COLO668 (cell line): Measurements from ENCODE around the gene PLAC9.
A peak's percentile ranks its signal among the peaks of the same experiment; 100 is the strongest.
"Not testable (repeated sequence)": the region's sequence is repeated elsewhere in the genome, so short reads cannot be mapped to it uniquely, and the experiment has no call there.

Experiments used
- DNase-seq: peaks from one replicate; lab custom pipeline; 2025; ENCODE audit not compliant: unreplicated experiment; lab: John Stamatoyannopoulos, UW

The PLAC9 gene, protein sequence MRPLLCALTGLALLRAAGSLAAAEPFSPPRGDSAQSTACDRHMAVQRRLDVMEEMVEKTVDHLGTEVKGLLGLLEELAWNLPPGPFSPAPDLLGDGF

DNA sequence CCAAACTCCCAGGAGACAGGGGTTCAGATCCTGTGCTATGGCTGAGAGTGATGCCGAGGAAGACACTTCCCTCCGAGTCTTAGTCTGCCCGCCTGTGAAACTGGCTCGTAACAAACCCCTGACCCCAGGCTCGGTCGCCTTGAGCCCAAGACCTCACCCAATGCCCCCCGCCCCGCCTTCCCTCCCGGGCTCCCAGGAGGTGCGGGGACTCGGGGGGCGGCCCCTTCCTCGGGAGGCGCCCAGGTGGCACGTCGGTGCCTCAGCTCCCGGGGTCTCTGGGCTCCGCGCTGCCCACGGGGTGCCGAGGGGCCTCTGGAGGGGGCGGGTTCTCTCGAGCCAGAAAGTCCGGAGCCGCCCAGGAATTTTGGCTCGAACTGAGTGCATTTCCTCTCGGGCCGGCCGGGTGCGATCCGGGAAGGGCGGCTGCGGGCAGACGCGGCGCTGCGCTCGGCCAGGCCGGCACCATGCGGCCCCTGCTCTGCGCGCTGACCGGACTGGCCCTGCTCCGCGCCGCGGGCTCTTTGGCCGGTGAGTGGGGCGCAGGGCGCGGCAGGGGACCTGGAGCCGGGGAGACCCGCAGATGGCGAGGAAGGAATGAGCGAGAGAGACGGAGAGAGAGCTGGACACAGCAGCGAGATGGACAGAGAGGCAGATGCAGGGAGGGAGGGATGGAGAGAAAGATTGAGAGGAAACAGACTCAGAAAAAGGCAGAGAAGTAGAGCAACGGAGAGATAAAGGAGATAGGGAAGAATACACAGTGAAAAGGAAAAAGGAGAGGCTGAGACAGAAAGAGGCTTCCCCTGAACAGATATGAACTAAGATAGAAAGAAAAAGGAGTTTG is at the start of gene PLAC9:
Gene PLAC9 (plus strand): TSS at position 432 of the 841 bp plus-strand sequence. CDS start 33 bp downstream, at position 465.
- DNase-seq = no peak

DNA sequence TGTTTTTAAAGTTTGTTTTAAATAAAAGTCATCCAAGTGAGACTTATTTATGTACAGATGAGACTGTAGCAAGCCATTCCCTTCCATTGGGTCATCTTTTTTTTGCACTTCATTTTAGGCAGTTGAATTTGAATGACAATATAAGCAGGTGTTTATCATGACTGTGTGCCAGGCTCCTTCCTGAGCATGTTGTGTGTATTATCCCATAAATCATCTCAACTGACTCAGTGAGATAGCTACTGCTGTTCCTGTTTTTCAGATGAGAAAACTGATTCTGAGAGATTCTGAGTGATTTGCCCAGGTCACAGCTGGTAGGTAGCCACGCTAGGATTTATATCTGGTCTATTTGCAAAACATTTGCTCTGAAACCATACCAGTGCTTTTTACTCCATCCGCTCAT is 42.4 kb upstream of the PLAC9 start:
- DNase-seq = peak; percentile 28

DNA sequence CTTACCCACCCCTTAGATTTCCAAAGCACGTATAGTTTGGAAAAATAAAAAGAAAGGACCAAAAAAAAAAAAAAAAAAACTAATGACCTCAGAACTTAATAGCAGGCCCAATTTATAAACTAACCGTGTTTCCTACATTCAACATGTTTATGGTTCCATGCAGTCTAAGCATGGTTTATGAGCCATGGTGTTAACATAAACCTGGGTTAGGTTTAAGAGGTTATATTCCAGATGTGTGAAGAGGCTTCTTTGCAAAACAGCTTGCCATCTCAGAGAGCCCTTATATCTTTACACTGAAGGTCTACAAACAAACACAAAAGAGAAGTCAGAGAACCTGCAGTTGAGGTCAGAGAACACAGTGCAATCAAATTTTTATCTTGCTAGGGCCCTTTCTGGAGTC is 38.3 kb upstream of the PLAC9 start:
- DNase-seq = no peak

DNA sequence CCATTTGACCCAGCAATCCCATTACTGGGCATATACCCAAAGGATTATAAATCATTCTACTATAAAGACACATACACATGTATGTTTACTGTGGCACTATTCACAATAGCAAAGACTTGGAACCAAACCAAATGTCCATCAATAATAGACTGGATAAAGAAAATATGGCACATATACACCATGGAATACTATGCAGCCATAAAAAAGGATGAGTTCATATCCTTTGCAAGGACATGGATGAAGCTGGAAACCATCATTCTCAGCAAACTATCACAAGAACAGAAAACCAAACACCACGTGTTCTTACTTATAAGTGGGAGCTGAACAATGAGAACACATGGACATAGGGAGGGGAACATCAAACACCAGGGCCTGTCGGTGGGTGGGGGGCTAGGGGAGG is 34.3 kb upstream of the PLAC9 start:
- DNase-seq = not testable (repeated sequence)

DNA sequence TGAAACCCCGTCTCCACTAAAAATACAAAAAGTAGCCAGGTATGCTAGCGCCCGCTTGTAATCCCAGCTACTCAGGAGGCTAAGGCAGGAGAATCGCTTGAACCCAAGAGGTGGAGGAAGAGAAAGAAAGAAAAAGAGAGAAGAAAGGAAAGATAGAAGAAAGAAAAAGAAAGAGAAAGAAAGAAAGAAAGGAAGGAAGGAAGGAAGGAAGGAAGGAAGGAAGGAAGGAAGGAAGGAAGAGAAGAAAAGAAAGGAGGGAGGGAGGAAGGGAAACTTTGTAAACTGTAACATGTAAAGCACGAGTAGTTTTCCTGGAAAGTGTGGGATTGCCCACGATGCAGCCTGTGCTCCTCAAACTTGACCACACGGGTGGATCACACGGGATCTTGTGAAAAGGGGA is 33.2 kb upstream of the PLAC9 start:
- not testable (repeated sequence) for DNase-seq

DNA sequence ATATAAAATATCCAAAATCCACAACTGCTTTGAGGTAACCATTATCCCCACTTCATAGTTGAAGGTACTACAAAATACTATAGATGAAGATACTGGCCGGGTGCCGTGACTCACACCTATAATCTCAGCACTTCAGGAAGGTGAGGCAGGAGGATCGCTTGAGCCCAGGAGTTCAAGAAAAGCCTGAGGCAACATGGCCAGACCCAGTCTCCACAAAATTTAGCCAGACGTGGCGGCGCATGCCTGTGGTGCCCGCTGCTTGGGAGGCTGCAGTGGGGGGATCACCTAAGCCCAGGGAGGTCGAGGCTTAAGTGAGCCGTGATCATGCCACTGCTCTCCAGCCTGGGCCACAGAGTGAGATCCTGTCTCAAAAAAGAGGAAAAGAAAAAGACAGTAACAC is 32.4 kb upstream of the PLAC9 start:
- no peak for DNase-seq

DNA sequence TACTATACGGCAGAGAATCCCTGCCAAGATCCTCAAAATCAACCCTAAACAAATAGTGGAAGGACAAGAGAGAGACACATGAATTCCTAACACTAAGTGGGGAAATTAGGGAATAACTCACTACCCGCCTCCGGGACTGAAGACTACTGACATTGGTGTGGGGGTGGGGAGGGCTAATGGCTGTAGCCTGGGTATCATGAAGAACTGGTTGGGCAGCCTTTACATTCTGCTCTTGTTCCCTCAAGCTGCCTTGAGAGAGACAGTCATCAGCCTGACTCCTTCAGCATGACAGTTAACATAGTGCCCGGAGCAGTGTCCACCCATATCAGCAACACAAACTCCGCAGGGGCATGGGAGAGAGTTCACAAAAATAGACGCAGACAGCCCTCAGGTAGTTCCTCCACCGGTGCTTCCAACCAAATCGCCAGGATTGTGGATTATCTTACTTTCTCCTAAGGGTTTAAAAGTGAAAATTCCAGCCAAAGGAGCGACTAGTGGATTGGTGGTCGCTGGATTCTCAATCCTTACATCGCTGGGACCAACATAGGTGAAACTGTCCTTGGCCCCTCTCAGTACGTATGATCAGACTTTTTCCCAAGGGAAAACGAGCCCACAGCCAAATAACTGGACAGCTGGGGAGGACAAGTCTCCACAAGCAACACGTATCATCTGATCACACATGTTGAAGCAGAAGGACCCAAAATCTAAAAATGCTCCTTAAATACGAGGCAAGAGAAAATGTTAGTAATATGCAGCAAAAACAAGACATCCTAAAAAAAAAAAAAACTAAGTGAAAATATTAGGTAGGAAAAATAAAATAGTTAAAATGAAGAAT is 31.5 kb upstream of the PLAC9 start:
- DNase-seq = no peak

DNA sequence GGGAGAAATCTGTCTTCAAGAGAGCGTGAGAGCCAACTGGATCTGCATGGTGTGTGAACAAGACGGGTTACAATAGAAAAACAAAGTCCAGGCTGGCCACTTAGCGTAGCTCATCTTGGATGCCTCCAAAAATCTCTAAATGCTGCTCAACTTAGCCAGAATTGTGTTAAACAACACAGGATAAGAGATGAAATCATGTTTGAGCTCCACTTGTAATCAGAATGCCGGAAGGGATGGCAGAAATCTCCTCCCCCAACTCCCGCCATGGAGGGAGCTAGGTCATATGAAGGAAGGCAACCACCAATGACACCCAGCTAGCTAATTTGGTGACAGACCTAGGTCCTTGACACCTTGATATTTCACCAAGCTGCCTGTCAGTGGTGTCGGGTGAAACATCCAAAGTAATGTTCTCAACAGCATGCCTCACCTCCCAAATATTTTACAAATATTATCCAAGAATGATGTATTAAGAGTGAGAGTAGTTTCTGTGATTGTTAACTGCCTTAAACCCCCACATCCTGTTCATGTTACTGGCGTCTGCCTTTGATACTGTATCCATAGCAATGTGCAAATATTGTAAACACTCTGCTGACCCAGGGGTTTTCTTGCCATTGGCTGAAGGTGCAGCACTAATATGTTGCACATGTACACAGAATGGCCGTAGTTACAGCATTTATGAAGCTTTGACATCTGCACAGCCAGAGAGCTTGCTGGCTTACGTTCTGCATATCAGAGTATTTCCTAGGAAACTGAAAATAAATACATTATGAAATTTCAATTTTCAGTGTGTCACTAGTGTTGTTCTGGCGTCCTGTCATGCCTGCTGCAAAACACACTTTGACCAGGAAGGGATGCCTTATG is 28.2 kb upstream of the PLAC9 start:
- no peak for DNase-seq

DNA sequence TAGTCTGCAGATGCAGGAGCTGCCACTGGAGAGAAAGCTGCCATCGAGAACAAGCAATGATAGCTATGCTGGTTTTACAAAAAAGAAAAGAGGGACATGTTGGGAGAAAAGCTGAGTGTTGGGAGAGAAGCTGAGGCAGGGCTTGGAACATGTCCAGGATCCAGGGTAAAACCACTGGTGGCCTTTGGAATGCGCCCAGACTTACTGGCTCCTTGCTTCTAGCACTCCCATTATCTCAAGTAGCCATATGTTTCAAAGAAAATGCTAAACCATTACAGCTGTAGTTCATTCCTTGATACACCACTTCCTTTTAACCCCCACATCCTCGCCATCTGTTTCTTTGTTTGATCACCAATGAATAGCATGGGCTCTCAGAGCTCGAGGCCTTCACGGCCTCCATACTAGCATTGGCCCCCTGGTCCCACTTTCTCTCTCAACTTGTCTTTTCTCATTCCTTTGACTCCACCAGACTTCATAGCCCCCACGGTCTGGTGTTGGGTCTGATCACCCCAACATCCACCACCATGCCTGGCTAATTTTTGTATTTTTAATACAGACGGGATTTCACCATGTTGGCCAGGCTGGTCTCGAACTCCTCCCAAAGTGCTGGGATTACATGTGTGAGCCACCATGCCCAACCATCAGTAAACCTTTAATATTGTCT is 23.8 kb upstream of the PLAC9 start:
- DNase-seq = no peak

DNA sequence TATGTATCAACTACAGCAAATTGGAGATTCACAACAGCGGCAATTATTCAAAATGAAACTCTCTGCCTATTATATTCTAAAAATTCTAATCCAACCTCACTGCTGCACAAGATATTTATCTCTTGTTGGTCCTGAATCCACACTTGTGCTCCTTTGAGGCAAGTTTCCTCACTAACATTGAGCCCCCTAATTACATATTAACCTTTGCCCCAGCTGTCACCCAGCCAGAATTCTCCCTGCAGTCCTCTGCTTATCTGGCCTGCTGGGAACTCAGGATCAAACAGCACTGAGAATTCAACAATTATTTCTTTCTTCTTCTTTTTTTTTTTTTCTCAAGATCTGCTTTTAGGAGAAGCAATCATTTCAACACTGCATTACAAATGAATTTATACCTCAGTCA is 21.5 kb upstream of the PLAC9 start:
- DNase-seq = no peak

DNA sequence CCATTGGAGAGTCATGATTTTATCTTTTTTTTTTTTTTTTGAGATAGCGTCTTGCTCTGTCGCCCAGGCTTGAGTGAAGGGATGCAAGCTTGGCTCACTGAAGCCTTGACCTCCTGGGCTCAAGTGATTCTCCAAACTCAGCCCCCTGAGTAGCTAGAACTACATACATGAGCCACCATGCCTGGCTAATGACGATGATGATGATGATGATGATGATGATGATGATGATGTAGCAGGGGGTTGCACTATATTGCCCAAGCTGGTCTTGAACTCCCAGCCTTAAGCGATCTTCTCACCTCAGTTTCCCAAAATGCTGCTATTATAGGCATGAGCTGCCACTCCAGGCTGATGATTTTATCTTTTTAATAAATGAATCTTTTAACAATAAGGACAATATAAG is 13.9 kb upstream of the PLAC9 start:
- no peak for DNase-seq

DNA sequence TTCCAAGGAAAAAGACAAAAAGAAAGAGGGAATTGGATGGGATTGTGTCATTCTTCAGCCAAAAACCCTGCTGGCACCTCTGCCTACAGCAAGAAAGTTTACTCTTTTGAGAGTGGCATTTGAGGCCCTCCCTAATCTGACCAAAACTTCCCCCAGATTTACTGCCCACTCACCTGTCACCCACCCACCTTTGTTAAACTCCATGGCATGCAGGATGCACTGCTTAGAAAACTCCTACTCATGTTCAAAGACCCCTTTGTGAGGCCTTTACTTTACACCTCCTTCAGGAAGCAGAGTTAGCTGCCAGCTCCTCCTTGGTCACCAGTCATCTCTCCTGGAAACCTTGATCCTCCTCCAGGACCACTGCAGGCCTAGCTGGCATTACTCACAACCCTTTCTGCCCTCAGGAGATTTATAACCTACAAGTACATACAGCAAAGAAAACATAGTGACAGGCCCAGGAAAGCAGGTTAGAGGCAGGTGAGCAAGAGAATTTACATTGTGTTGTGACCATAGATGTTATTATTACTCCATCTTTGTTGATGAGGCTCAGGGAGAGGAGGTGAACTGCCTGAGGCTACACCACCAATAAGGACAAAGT is 10.3 kb upstream of the PLAC9 start:
- no peak for DNase-seq

DNA sequence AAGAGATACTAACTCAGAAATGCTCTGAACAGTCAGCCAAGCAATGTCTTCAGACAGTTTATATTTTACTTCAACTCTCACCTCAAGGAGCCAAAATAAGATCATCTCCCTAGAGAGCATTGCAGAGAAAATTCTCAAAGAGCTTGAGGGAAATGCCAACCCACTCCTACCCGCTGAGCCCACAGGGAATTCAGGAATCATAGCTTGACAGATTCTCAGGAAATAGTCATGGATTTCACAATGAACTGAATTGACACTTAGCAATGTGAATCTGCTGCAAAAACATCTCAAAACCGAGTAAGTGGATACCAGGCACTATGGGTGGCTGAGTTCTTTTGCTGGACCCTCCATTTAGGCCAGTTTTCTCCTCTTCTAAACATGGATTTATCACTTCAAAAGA is 9.8 kb upstream of the PLAC9 start:
- no peak for DNase-seq

DNA sequence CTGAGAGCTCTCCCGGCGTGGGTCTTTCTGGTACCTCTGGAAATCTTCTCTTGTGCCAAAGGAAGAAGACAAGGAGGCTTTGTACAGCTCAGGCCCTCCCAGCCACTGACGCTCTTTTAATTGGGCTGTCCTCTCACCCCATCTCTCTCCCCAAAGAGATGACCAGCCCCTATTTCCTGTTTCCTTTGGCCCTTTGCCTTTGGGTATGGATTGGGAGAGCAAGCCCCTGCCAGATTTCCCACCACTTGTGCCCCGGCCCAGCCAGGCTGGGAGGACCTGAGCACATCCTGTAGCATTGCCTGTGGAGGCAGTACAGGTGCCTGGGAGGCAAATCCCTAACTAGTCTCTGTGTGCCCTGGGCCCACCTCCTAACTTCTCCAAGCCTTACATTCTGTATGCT is 5.7 kb upstream of the PLAC9 start:
- DNase-seq = no peak

DNA sequence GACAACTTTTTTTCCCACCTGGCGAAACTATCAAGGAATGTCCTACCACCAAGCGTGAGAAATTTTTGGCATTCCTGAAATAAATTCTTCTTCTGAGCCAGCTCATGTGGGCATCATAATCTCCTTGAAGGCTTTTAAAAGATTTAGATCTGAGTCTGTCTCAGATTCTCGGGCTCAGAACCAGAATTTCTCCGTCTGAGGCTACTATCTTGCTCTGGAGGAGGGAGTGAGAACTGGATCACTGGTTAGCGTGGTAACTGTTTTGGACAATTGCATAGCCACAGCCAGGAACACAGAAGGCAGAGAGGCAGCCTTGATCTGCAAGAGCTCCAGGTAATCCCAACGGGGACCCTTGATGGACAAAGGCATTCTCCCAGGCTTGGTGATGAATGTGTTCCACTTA is 1.0 kb upstream of the PLAC9 start:
- DNase-seq = no peak

DNA sequence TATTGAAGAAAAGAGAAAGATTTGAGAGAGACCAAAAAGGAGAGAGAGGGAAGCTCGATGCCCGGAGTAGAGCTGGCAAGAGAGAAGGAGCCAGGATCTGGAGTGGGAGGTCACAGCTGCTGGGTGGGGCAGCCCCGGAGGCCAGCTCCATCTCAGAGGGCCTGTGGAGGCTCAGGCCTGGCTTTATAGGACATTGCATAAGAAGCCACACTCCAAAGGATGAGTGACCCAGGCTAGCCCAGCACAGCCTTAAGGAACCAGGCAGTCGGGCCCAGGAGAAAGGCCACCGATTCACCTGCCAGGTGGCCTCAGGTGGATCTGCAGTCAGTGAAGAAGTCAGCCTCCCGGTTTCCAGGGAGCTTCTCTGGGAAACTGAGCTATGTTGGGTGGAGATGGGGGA is 676 bp downstream of the PLAC9 start:
- no peak for DNase-seq

DNA sequence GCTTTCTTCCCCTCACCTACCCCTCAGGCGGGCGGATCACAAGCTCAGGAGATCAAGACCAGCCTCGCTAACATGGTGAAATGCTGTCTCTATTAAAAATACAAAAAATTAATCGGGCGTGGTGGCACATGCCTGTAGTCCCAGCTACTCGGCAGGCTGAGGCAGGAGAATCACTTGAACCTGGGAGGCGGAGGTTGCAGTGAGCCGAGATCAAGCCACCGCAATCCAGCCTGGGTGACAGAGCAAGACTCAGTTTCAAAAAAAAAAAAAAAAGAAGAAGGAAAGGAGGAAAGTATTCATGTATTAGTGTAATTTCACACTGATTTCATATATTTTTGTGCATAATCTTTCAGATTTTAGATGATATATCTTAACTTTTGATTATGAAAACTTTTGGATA is 1.2 kb downstream of the PLAC9 start:
- DNase-seq = not testable (repeated sequence)

DNA sequence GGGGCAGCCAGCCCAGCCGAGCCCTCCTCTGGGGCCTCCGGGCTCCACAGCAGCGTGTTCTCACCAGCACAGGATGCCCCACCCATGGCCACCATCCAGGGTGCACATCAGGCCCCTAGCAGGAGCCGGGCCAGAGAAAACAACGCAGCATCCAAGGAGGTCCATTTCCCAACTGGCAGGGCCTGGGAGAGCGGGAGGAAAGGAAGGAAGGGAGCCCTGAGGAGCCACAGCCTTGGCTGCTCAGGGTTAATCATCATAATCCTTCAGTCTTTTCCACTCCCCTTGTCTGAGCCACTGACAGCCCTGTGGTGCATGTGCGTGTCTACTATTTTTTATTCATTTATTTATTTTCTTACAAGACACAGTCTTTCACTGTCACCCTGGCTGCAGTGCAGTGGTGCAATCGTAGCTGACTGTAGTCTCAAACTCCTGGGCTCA is 3.6 kb downstream of the PLAC9 start:
- DNase-seq = no peak

DNA sequence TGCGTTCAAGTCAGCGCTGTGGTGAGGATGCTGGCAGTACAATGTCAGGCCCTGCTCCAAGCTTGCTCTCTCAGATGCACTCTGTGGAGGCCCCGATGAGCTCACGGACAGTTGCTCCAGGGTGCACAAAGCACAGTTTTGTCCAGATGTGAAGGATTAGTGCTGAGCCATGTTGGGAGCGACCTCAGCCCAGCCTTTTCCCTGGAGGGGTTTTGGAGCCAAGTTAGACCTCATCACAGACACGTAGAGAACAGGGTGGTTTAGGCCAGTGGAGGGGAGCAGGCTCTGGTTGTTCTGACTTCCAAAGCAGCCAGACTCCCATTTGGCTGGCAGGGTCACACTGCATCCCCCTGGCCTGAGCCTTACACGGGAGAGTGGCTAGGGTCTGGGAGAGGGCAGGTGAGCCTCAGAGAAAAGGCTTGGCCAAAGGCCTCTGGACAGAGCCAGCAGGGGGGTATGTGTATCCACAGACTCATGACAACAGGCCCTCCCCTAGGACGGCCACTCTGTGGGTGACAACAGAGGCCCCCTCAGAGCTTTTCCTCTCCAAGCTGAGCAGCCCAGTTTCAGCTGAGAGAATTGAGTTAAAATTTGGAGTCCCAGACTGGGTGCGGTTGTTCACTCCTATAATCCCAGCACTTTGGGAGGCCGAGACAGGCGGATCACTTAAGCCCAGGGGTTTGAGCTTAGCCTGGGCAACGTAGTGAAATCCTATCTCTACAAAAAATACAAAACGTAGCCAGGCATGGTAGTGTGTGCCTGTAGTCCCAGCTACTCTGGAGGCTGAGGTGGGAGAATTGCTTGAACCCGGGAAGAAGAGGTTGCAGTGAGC is 4.7 kb downstream of the PLAC9 start:
- no peak for DNase-seq
